Measurements from ENCODE around the gene EFHC2.
"Not testable (repeated sequence)": the region's sequence is repeated elsewhere in the genome, so short reads cannot be mapped to it uniquely, and the experiment has no call there.

EFHC2 gene

GRCh38 chrX:44291468-44292092 lies 51.9 kb downstream of the EFHC2 start:
- no peak for DNase-seq

GRCh38 chrX:44290718-44291117 lies 52.8 kb downstream of the EFHC2 start:
- DNase-seq = no peak

GRCh38 chrX:44282753-44283152 lies 60.7 kb downstream of the EFHC2 start:
- DNase-seq = no peak

GRCh38 chrX:44280116-44280515 lies 63.4 kb downstream of the EFHC2 start:
- no peak for DNase-seq

- DNase-seq = no peak
These were observed 69.4 kb downstream of the EFHC2 start for GRCh38 chrX:44274096-44274495.

GRCh38 chrX:44267861-44268260 lies 75.6 kb downstream of the EFHC2 start:
- DNase-seq = no peak

GRCh38 chrX:44267116-44267515 lies 76.4 kb downstream of the EFHC2 start:
- DNase-seq = no peak

GRCh38 chrX:44265559-44265958 lies 77.9 kb downstream of the EFHC2 start:
- DNase-seq = no peak

- DNase-seq = no peak
These were observed 78.5 kb downstream of the EFHC2 start for GRCh38 chrX:44264936-44265335.

GRCh38 chrX:44261286-44261685 lies 82.2 kb downstream of the EFHC2 start:
- DNase-seq = no peak

- no peak for DNase-seq
These were observed 82.9 kb downstream of the EFHC2 start for GRCh38 chrX:44260609-44261008.

GRCh38 chrX:44255742-44256141 lies 87.7 kb downstream of the EFHC2 start:
- DNase-seq = not testable (repeated sequence)

- DNase-seq = no peak
These were observed 89.9 kb downstream of the EFHC2 start for GRCh38 chrX:44253575-44253942.

- peak in 2 of 4 experiments; percentile 41 to 67 for DNase-seq
These were observed 90.5 kb downstream of the EFHC2 start for GRCh38 chrX:44252688-44253574.

GRCh38 chrX:44247468-44247867 lies 96.0 kb downstream of the EFHC2 start:
- no peak for DNase-seq

- DNase-seq = no peak
These were observed 96.6 kb downstream of the EFHC2 start for GRCh38 chrX:44246826-44247225.

GRCh38 chrX:44245733-44246132 lies 97.7 kb downstream of the EFHC2 start:
- peak in 2 of 4 experiments; percentile 0 to 13 for DNase-seq

GRCh38 chrX:44244008-44244407 lies 99.5 kb downstream of the EFHC2 start:
- DNase-seq = no peak

GRCh38 chrX:44241546-44241945 lies 101.9 kb downstream of the EFHC2 start:
- no peak for DNase-seq

- DNase-seq = no peak
These were observed 103.4 kb downstream of the EFHC2 start for GRCh38 chrX:44240036-44240435.

GRCh38 chrX:44239036-44239435 lies 104.4 kb downstream of the EFHC2 start:
- no peak for DNase-seq

GRCh38 chrX:44235534-44235933 lies 107.9 kb downstream of the EFHC2 start:
- no peak for DNase-seq

GRCh38 chrX:44234541-44234940 lies 108.9 kb downstream of the EFHC2 start:
- DNase-seq = no peak

GRCh38 chrX:44234116-44234515 lies 109.4 kb downstream of the EFHC2 start:
- DNase-seq = no peak
